Osteocyte (in vitro differentiated cells): ENCODE results near the gene GATD1. TPM values are rescaled to one million over a fixed set of nuclear protein-coding genes. Genes with fewer than 3 reads are reported as not detected.

Experiments
- DNase-seq: peaks from one replicate; pipeline ENCODE4 v3.0.0; 2021; ENCODE audit warnings: mixed read lengths; ENCODE audit not compliant: unreplicated experiment; ENCODE audit errors: extremely low spot score
- H3K27ac Mint-ChIP-seq: one replicate; pipeline ENCODE4 v1.8.0; 2021; ENCODE audit warnings: mild to moderate bottlenecking, mixed read lengths; ENCODE audit not compliant: unreplicated experiment
- H3K27me3 Mint-ChIP-seq: one replicate; pipeline ENCODE4 v1.8.0; 2021; ENCODE audit warnings: mixed read lengths; ENCODE audit not compliant: unreplicated experiment
- H3K36me3 Mint-ChIP-seq: one replicate; pipeline ENCODE4 v1.8.0; 2021; ENCODE audit warnings: mixed read lengths; ENCODE audit not compliant: unreplicated experiment
- H3K4me1 Mint-ChIP-seq: one replicate; pipeline ENCODE4 v1.8.0; 2021; ENCODE audit warnings: mixed read lengths; ENCODE audit not compliant: unreplicated experiment
- H3K4me3 Mint-ChIP-seq: one replicate; pipeline ENCODE4 v1.8.0; 2021; ENCODE audit warnings: mild to moderate bottlenecking, moderate library complexity, mixed read lengths; ENCODE audit not compliant: unreplicated experiment
- H3K9me3 Mint-ChIP-seq: one replicate; pipeline ENCODE4 v1.8.0; 2021; ENCODE audit warnings: mixed read lengths; ENCODE audit not compliant: unreplicated experiment
- total RNA-seq: library from RNA; stranded (reverse); gene quantifications from 2 replicates; pipeline ENCODE4 v1.2.1, GENCODE V29; 2021
- TF ChIP-seq, protein P1 (sequence below): fragments of 200-600 bp; sonication (generic); IDR thresholded peaks from 2 replicates; pipeline ENCODE4 v1.5.0; 2021; ENCODE audit warnings: antibody characterized with exemption, mild to moderate bottlenecking, moderate library complexity

Gene GATD1
- total RNA-seq, 1 donor from 2014 or later, result 79.1 TPM

DNA sequence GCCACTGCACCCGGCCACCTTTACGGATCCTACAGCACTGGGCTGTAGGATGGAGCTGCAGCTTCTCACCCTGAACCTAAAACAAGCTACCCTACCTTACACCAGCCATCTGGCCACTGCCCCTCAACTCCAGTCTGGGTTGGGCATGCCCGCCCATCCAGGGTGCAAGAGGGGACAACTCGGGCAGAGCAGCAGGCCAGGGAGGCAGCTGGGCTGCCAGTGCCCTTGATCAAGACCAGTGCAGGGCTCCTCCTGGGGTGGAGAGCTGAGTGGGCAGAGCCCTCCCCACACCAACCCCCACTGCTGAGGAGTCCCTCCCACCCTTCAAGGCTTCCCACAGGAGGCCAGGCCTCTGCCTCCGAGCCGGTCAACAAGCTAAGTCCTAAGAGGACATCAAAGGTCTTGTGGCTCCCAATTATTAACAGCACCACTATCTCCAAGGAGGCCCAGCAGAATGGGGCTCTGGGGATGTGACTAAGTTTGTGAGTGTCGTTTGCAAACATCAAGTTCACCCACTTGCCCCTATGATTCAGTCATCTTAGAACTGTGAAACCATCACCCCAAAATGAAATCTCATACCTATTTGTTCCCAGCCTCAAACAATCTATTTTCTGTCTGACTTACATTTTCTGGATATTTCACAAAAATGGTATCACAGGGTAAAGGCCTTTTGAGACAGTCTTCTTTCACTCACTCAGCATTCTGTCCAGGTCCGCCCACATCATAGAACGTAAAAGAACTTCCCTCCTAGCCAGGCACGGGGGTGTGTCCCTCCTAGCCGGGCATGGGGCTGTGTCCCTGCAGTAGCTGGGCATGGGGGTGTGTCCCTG is 11.0 kb downstream of the GATD1 start:
- Mint-ChIP-seq H3K4me1 (peaks cover 7% of the 10 kb centered on the region), H3K9me3 (no peaks in the 10 kb centered on the region), H3K27me3 (no peaks in the 10 kb centered on the region)

DNA sequence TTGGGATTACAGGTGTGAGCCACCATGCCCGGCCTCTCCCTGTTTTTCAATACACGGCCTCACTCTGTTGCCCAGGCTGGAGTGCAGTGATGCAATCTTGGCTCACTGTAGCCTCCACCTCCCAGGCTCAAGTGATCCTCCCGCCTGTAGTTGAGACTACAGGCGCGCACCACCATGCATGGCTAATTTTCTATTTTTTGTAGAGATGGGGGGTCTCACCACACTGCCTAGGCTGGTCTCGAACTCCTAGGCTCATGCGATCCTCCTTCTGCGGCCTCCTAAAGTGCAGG is 11.5 kb downstream of the GATD1 start:
- TF ChIP-seq, protein P1, sequence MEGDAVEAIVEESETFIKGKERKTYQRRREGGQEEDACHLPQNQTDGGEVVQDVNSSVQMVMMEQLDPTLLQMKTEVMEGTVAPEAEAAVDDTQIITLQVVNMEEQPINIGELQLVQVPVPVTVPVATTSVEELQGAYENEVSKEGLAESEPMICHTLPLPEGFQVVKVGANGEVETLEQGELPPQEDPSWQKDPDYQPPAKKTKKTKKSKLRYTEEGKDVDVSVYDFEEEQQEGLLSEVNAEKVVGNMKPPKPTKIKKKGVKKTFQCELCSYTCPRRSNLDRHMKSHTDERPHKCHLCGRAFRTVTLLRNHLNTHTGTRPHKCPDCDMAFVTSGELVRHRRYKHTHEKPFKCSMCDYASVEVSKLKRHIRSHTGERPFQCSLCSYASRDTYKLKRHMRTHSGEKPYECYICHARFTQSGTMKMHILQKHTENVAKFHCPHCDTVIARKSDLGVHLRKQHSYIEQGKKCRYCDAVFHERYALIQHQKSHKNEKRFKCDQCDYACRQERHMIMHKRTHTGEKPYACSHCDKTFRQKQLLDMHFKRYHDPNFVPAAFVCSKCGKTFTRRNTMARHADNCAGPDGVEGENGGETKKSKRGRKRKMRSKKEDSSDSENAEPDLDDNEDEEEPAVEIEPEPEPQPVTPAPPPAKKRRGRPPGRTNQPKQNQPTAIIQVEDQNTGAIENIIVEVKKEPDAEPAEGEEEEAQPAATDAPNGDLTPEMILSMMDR, result no peak
- Mint-ChIP-seq H3K27me3 (no peaks in the 10 kb centered on the region), H3K4me1 (peaks cover 7% of the 10 kb centered on the region), H3K4me3 (no peak overlapping the region), H3K9me3 (no peaks in the 10 kb centered on the region), H3K27ac (peak overlapping the region; percentile 1), H3K36me3 (peaks cover 12% of the 10 kb centered on the region)
- no peak for DNase-seq

More for the DNA sequence above, 11.0 kb downstream of the GATD1 start:
- peaks cover 7% of the 10 kb centered on the region for H3K36me3 Mint-ChIP-seq
- H3K27ac Mint-ChIP-seq, result no peak overlapping the region
- TF ChIP-seq, protein P1, result no peak
- H3K4me3 Mint-ChIP-seq, result no peak overlapping the region
- no peak for DNase-seq

DNA sequence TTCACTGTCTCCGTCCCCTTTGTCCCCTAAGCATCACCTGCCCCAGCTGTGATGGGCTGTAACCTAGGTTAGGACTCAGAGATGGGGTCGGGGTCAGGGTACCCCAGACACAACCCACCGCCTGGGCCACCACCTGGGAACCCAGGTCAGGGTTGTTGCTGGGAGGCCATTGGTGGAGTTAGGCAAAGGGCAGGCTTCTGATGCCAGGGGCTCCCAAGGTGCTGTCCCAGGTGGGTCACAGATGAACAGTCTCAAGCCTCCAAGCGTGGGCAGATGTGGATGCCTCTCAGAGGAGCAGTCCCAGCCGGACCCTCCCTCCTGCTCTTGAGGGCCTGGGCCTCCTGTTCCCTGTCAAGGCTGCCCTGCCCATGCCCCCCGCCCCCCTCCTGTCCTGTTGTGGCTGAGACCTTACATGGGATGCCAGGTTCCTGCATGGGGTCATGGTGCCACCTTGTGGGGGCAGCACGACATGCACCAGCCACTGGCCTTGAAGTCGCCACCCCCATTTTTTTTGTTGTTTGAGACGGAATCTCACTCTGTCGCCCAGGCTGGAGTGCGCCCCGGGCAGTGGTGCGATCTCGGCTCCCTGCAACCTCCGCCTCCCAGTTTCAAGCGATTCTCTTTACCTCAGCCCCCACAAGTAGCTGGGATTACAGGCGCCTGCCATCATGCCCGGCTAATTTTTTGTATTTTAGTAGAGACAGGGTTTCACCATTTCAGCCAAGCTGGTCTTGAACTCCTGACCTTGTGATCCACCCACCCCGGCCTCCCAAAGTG is 12.1 kb downstream of the GATD1 start:
- H3K4me3 Mint-ChIP-seq, result no peak overlapping the region
- H3K4me1 Mint-ChIP-seq, result peaks cover 7% of the 10 kb centered on the region
- TF ChIP-seq, protein P1, result peak; percentile 55
- no peaks in the 10 kb centered on the region for H3K27me3 Mint-ChIP-seq
- H3K36me3 Mint-ChIP-seq, result peaks cover 13% of the 10 kb centered on the region
- H3K9me3 Mint-ChIP-seq, result no peaks in the 10 kb centered on the region
- DNase-seq, result no peak
- peak overlapping the region; percentile 1 for H3K27ac Mint-ChIP-seq

DNA sequence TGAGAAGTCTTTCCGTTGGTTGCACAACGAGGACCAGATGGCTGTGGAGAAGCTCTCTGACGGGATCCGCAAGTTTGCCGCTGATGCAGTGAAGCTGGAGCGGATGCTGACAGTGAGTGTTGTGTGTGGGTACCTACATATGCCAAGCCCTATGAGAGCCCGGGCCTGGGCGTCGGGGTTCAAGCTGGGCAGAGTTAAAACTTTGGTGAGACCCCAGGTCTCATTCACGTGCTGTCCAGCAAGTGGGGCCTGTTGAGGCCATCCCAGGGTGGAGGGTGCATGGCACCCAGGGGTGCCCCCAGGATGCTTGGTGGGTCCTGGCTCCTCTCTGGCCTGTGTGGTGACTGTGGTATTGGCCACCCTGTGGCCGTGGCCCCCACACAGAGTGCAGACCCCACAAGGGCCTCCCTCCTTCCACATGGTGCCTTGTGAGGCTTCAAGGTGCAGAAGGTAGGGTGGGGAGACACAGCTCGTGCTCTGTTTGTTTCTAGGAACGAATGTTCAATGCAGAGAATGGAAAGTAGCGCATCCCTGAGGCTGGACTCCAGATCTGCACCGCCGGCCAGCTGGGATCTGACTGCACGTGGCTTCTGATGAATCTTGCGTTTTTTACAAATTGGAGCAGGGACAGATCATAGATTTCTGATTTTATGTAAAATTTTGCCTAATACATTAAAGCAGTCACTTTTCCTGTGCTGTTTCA is 12.8 kb downstream of the GATD1 start:
- TF ChIP-seq, protein P1, result no peak
- no peak for DNase-seq
- Mint-ChIP-seq H3K36me3 (peaks cover 17% of the 10 kb centered on the region), H3K9me3 (no peaks in the 10 kb centered on the region), H3K27me3 (no peaks in the 10 kb centered on the region), H3K4me3 (no peak overlapping the region), H3K27ac (no peak overlapping the region), H3K4me1 (peaks cover 7% of the 10 kb centered on the region)
